ENCODE measurements around the gene MEF2C. TPM values are rescaled to one million over a fixed set of nuclear protein-coding genes. Genes with fewer than 3 reads are reported as not detected.

The MEF2C gene
- polyA plus RNA-seq, 4 donors, result 0.89 to 11.5 (median 5.9) TPM

GRCh38 chr5:88682131-88682530 lies 200.9 kb downstream of the MEF2C start:
- Histone ChIP-seq H3K4me3 (ENCODE audit: low read depth in 1 of 3, low read length in 3 of 3) (no peak overlapping the region), H3K27ac (ENCODE audit: low read depth in 1 of 3, low read length in 2 of 3) (no peak overlapping the region), H3K27me3 (ENCODE audit: control insufficient read depth in 3 of 3, insufficient read depth in 3 of 3, low read length in 3 of 3) (peaks cover 3 to 95% (median 50%) of the 10 kb centered on the region in 3 donors), H3K36me3 (ENCODE audit: control insufficient read depth in 3 of 3, insufficient read depth in 2 of 3, low read depth in 1 of 3, low read length in 3 of 3) (no peaks in the 10 kb centered on the region), H3K9me3 (ENCODE audit: control insufficient read depth in 2 of 2, insufficient read depth in 1 of 2, low read depth in 1 of 2, low read length in 1 of 2) (peaks cover 0 to 3% of the 10 kb centered on the region in 2 donors), H3K4me1 (ENCODE audit: control insufficient read depth in 3 of 3, insufficient read depth in 2 of 3, low read depth in 1 of 3, low read length in 2 of 3) (peaks cover 0 to 4% (median 3%) of the 10 kb centered on the region in 3 donors)
- DNase-seq (no peak), FAIRE-seq (no peak)
- WGBS, 3 donors, result 9 to 20% (median 11%) methylated on average over 1 of the region's 1 CpG

- no peak for FAIRE-seq
- peaks cover 3 to 95% (median 50%) of the 10 kb centered on the region in 3 donors for H3K27me3 ChIP-seq (ENCODE audit: control insufficient read depth in 3 of 3, insufficient read depth in 3 of 3, low read length in 3 of 3)
Observed at GRCh38 chr5:88681211-88681803, 201.7 kb downstream of the MEF2C start.

GRCh38 chr5:88680253-88681132 lies 202.5 kb downstream of the MEF2C start:
- peaks cover 0 to 9% (median 5%) of the 10 kb centered on the region in 3 donors for H3K4me1 ChIP-seq (ENCODE audit: control insufficient read depth in 3 of 3, insufficient read depth in 2 of 3, low read depth in 1 of 3, low read length in 2 of 3)
- peak; percentile 50 to 89 for DNase-seq
- H3K36me3 ChIP-seq (ENCODE audit: control insufficient read depth in 3 of 3, insufficient read depth in 2 of 3, low read depth in 1 of 3, low read length in 3 of 3), result no peaks in the 10 kb centered on the region
- peaks cover 3 to 95% (median 46%) of the 10 kb centered on the region in 3 donors for H3K27me3 ChIP-seq (ENCODE audit: control insufficient read depth in 3 of 3, insufficient read depth in 3 of 3, low read length in 3 of 3)
- WGBS, 3 donors, result 3% methylated on average over 55 to 61 of the region's 61 CpGs
- peaks cover 0 to 3% of the 10 kb centered on the region in 2 donors for H3K9me3 ChIP-seq (ENCODE audit: control insufficient read depth in 2 of 2, insufficient read depth in 1 of 2, low read depth in 1 of 2, low read length in 1 of 2)
- no peak overlapping the region for H3K27ac ChIP-seq (ENCODE audit: low read depth in 1 of 3, low read length in 2 of 3)
- H3K4me3 ChIP-seq (ENCODE audit: low read depth in 1 of 3, low read length in 3 of 3), result peak overlapping the region; percentile 12 to 36 (median 28)
- FAIRE-seq, result no peak

More at GRCh38 chr5:88681211-88681803, 201.7 kb downstream of the MEF2C start:
- Histone ChIP-seq H3K27ac (ENCODE audit: low read depth in 1 of 3, low read length in 2 of 3) (no peak overlapping the region), H3K4me3 (ENCODE audit: low read depth in 1 of 3, low read length in 3 of 3) (no peak overlapping the region), H3K36me3 (ENCODE audit: control insufficient read depth in 3 of 3, insufficient read depth in 2 of 3, low read depth in 1 of 3, low read length in 3 of 3) (no peaks in the 10 kb centered on the region), H3K9me3 (ENCODE audit: control insufficient read depth in 2 of 2, insufficient read depth in 1 of 2, low read depth in 1 of 2, low read length in 1 of 2) (peaks cover 0 to 3% of the 10 kb centered on the region in 2 donors), H3K4me1 (ENCODE audit: control insufficient read depth in 3 of 3, insufficient read depth in 2 of 3, low read depth in 1 of 3, low read length in 2 of 3) (peaks cover 0 to 4% (median 3%) of the 10 kb centered on the region in 3 donors)
- DNase-seq, result no peak
- 36 to 46% (median 43%) methylated on average over 5 of the region's 5 CpGs for WGBS, 3 donors

GRCh38 chr5:88679638-88680037 lies 203.3 kb downstream of the MEF2C start:
- peaks cover 0 to 3% of the 10 kb centered on the region in 2 donors for H3K9me3 ChIP-seq (ENCODE audit: control insufficient read depth in 2 of 2, insufficient read depth in 1 of 2, low read depth in 1 of 2, low read length in 1 of 2)
- H3K4me1 ChIP-seq (ENCODE audit: control insufficient read depth in 3 of 3, insufficient read depth in 2 of 3, low read depth in 1 of 3, low read length in 2 of 3), result peaks cover 2 to 16% (median 10%) of the 10 kb centered on the region in 3 donors
- H3K27ac ChIP-seq (ENCODE audit: low read depth in 1 of 3, low read length in 2 of 3), result no peak overlapping the region
- peaks cover 7 to 95% (median 47%) of the 10 kb centered on the region in 3 donors for H3K27me3 ChIP-seq (ENCODE audit: control insufficient read depth in 3 of 3, insufficient read depth in 3 of 3, low read length in 3 of 3)
- 17 to 21% (median 20%) methylated on average over 14 of the region's 14 CpGs for WGBS, 3 donors
- H3K4me3 ChIP-seq (ENCODE audit: low read depth in 1 of 3, low read length in 3 of 3), result no peak overlapping the region
- H3K36me3 ChIP-seq (ENCODE audit: control insufficient read depth in 3 of 3, insufficient read depth in 2 of 3, low read depth in 1 of 3, low read length in 3 of 3), result no peaks in the 10 kb centered on the region
- DNase-seq (peak in 1 of 2 donors; percentile 42), FAIRE-seq (no peak)

- FAIRE-seq, result no peak
- Histone ChIP-seq H3K27ac (ENCODE audit: low read depth in 1 of 3, low read length in 2 of 3) (no peak overlapping the region), H3K4me3 (ENCODE audit: low read depth in 1 of 3, low read length in 3 of 3) (no peak overlapping the region), H3K36me3 (ENCODE audit: control insufficient read depth in 3 of 3, insufficient read depth in 2 of 3, low read depth in 1 of 3, low read length in 3 of 3) (no peaks in the 10 kb centered on the region), H3K27me3 (ENCODE audit: control insufficient read depth in 3 of 3, insufficient read depth in 3 of 3, low read length in 3 of 3) (peaks cover 13 to 95% (median 47%) of the 10 kb centered on the region in 3 donors), H3K9me3 (ENCODE audit: control insufficient read depth in 2 of 2, insufficient read depth in 1 of 2, low read depth in 1 of 2, low read length in 1 of 2) (peaks cover 0 to 3% of the 10 kb centered on the region in 2 donors), H3K4me1 (ENCODE audit: control insufficient read depth in 3 of 3, insufficient read depth in 2 of 3, low read depth in 1 of 3, low read length in 2 of 3) (peaks cover 2 to 22% (median 10%) of the 10 kb centered on the region in 3 donors)
- WGBS, 3 donors, result 13 to 19% (median 16%) methylated on average over 14 of the region's 14 CpGs
- DNase-seq, result no peak
Observed at GRCh38 chr5:88678770-88679381, 204.1 kb downstream of the MEF2C start.

- peaks cover 2 to 18% (median 10%) of the 10 kb centered on the region in 3 donors for H3K4me1 ChIP-seq (ENCODE audit: control insufficient read depth in 3 of 3, insufficient read depth in 2 of 3, low read depth in 1 of 3, low read length in 2 of 3)
- H3K4me3 ChIP-seq (ENCODE audit: low read depth in 1 of 3, low read length in 3 of 3), result no peak overlapping the region
- WGBS, 3 donors, result 6 to 9% (median 6%) methylated on average over 38 to 56 of the region's 56 CpGs
- no peak overlapping the region for H3K27ac ChIP-seq (ENCODE audit: low read depth in 1 of 3, low read length in 2 of 3)
- peaks cover 16 to 94% (median 44%) of the 10 kb centered on the region in 3 donors for H3K27me3 ChIP-seq (ENCODE audit: control insufficient read depth in 3 of 3, insufficient read depth in 3 of 3, low read length in 3 of 3)
- H3K36me3 ChIP-seq (ENCODE audit: control insufficient read depth in 3 of 3, insufficient read depth in 2 of 3, low read depth in 1 of 3, low read length in 3 of 3), result no peaks in the 10 kb centered on the region
- no peak for FAIRE-seq
- peak in 1 of 2 donors; percentile 35 for DNase-seq
- H3K9me3 ChIP-seq (ENCODE audit: control insufficient read depth in 2 of 2, insufficient read depth in 1 of 2, low read depth in 1 of 2, low read length in 1 of 2), result no peaks in the 10 kb centered on the region
Observed at GRCh38 chr5:88677943-88678769, 204.8 kb downstream of the MEF2C start.

GRCh38 chr5:88677376-88677895 lies 205.5 kb downstream of the MEF2C start:
- no peak overlapping the region for H3K27ac ChIP-seq (ENCODE audit: low read depth in 1 of 3, low read length in 2 of 3)
- FAIRE-seq, result no peak
- peaks cover 22 to 95% (median 47%) of the 10 kb centered on the region in 3 donors for H3K27me3 ChIP-seq (ENCODE audit: control insufficient read depth in 3 of 3, insufficient read depth in 3 of 3, low read length in 3 of 3)
- no peak overlapping the region for H3K4me3 ChIP-seq (ENCODE audit: low read depth in 1 of 3, low read length in 3 of 3)
- H3K36me3 ChIP-seq (ENCODE audit: control insufficient read depth in 3 of 3, insufficient read depth in 2 of 3, low read depth in 1 of 3, low read length in 3 of 3), result no peaks in the 10 kb centered on the region
- DNase-seq, result no peak
- peaks cover 0 to 2% of the 10 kb centered on the region in 2 donors for H3K9me3 ChIP-seq (ENCODE audit: control insufficient read depth in 2 of 2, insufficient read depth in 1 of 2, low read depth in 1 of 2, low read length in 1 of 2)
- 9 to 20% (median 16%) methylated on average over 4 of the region's 4 CpGs for WGBS, 3 donors
- peaks cover 2 to 18% (median 10%) of the 10 kb centered on the region in 3 donors for H3K4me1 ChIP-seq (ENCODE audit: control insufficient read depth in 3 of 3, insufficient read depth in 2 of 3, low read depth in 1 of 3, low read length in 2 of 3)
